ENCODE measurements around the gene ACADSB. TPM values are rescaled to one million over a fixed set of nuclear protein-coding genes. Genes with fewer than 3 reads are reported as not detected.
A peak's percentile ranks its signal among the peaks of the same experiment; 100 is the strongest.

ACADSB gene
- total RNA-seq, 1 donor from 2014 or later = 19.5 TPM

DNA sequence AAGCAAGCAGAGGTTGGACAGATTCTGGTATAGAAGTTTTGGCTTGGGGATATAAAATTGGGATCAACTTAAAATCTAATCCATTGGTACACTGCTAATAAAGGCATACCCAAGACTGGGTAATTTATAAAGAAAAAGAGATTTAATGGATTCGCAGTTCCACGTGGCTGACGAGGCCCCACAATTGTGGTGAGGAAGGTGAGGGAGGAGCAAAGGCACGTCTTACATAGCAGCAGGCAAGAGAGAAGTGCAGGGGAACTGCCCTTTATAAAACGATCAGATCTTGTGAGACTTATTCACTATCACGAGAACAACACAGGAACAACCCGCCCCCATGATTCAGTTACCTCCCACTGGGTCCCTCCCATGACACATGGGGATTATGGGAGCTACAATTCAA lies 9.7 kb downstream of the ACADSB start:
- TF ChIP-seq, protein P1, sequence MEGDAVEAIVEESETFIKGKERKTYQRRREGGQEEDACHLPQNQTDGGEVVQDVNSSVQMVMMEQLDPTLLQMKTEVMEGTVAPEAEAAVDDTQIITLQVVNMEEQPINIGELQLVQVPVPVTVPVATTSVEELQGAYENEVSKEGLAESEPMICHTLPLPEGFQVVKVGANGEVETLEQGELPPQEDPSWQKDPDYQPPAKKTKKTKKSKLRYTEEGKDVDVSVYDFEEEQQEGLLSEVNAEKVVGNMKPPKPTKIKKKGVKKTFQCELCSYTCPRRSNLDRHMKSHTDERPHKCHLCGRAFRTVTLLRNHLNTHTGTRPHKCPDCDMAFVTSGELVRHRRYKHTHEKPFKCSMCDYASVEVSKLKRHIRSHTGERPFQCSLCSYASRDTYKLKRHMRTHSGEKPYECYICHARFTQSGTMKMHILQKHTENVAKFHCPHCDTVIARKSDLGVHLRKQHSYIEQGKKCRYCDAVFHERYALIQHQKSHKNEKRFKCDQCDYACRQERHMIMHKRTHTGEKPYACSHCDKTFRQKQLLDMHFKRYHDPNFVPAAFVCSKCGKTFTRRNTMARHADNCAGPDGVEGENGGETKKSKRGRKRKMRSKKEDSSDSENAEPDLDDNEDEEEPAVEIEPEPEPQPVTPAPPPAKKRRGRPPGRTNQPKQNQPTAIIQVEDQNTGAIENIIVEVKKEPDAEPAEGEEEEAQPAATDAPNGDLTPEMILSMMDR (IDR thresholded peaks at IDR 0.05) = no peak
- DNase-seq (ENCODE audit: extremely low spot score, unreplicated experiment) = no peak
- no peaks in the 10 kb centered on the region for H3K4me1 Mint-ChIP-seq (ENCODE audit: unreplicated experiment)
- H3K27me3 Mint-ChIP-seq (ENCODE audit: unreplicated experiment) = no peaks in the 10 kb centered on the region
- H3K4me3 Mint-ChIP-seq (ENCODE audit: unreplicated experiment) = no peak overlapping the region
- H3K9me3 Mint-ChIP-seq (ENCODE audit: unreplicated experiment) = no peaks in the 10 kb centered on the region
- H3K36me3 Mint-ChIP-seq (ENCODE audit: unreplicated experiment) = no peaks in the 10 kb centered on the region
- H3K27ac Mint-ChIP-seq (ENCODE audit: unreplicated experiment) = no peak overlapping the region

DNA sequence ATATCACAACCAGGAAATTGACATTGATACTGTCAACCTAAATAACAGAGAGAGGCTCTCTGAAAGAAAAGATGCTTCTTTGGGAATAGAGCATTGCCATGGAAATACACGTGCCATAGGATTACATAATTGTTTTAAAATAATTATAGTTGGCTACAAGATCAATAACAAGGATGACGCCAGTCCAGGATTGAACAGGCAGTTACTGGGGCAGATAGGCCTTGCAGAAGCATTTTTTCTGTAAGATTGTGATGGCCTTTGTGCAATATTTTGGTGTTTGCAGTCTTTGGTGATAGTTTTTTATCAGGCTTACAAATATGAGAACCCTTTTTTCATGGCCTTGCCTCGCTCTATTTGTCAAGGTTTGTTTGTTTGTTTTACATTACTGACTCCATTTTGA lies 10.5 kb downstream of the ACADSB start:
- H3K27me3 Mint-ChIP-seq (ENCODE audit: unreplicated experiment) = no peaks in the 10 kb centered on the region
- DNase-seq (ENCODE audit: extremely low spot score, unreplicated experiment) = no peak
- H3K36me3 Mint-ChIP-seq (ENCODE audit: unreplicated experiment) = no peaks in the 10 kb centered on the region
- no peaks in the 10 kb centered on the region for H3K9me3 Mint-ChIP-seq (ENCODE audit: unreplicated experiment)
- no peak overlapping the region for H3K27ac Mint-ChIP-seq (ENCODE audit: unreplicated experiment)
- H3K4me1 Mint-ChIP-seq (ENCODE audit: unreplicated experiment) = no peaks in the 10 kb centered on the region
- TF ChIP-seq, protein P1 (IDR thresholded peaks at IDR 0.05) = no peak
- H3K4me3 Mint-ChIP-seq (ENCODE audit: unreplicated experiment) = no peak overlapping the region

DNA sequence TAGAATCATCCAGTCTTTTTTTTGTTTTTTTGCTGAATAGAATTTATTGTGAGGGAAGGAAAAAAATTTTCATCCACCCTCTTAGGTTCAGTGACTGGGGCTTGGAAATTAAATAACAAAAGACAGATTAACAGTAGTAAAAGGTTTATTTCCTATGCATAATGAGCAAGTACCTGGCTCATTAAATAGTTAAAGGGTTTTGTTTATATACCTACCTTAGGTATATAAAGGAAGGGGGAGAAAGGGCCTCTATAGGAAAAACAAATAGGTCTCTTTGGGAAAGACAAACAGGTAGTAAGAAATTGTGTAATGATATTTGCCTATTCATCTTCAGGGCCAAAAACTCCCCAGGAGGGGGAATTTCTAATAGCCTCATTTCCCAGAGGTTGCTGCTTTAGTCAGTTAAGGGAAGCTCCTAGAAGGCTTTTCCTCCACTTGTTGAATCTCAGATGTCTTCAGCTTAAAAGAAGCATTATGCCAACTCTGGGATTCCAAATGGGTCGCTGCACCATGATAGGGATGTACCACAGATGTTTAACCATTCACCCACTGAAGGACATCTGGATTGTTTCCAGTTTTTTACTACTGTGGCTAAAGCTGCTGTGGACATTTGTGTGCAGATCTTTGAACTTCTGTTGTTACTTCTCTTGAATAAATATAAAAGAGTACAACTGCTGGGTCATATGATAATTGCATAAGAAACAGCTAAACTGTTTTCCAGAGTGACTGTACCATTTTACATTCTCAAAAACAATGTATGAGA lies 11.3 kb downstream of the ACADSB start:
- Mint-ChIP-seq H3K9me3 (ENCODE audit: unreplicated experiment) (no peaks in the 10 kb centered on the region), H3K36me3 (ENCODE audit: unreplicated experiment) (no peaks in the 10 kb centered on the region), H3K27ac (ENCODE audit: unreplicated experiment) (no peak overlapping the region), H3K4me3 (ENCODE audit: unreplicated experiment) (no peak overlapping the region), H3K4me1 (ENCODE audit: unreplicated experiment) (no peaks in the 10 kb centered on the region), H3K27me3 (ENCODE audit: unreplicated experiment) (no peaks in the 10 kb centered on the region)
- DNase-seq (ENCODE audit: extremely low spot score, unreplicated experiment) = no peak
- TF ChIP-seq, protein P1 (IDR thresholded peaks at IDR 0.05) = no peak

DNA sequence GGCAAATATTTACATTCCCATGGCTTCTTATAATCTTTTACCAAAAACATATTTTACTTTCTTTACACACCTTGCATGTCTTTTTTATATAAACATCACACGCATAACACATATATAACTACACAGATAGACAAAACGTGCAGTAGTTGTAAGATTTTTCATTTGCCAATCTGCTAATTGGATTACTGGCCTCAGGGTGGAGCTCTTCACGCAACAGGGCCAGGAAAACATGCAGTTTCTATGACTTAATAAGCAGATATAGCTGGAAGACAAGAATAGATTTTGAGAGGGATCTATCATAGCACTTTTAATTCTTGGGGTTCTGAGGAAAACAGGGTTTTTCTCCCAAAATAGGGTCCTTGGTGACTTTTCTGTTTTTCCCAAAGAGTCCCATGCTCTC lies 12.7 kb downstream of the ACADSB start:
- Mint-ChIP-seq H3K4me1 (ENCODE audit: unreplicated experiment) (no peaks in the 10 kb centered on the region), H3K27ac (ENCODE audit: unreplicated experiment) (no peak overlapping the region), H3K9me3 (ENCODE audit: unreplicated experiment) (no peaks in the 10 kb centered on the region), H3K36me3 (ENCODE audit: unreplicated experiment) (no peaks in the 10 kb centered on the region), H3K27me3 (ENCODE audit: unreplicated experiment) (no peaks in the 10 kb centered on the region), H3K4me3 (ENCODE audit: unreplicated experiment) (no peak overlapping the region)
- no peak for DNase-seq (ENCODE audit: extremely low spot score, unreplicated experiment)
- TF ChIP-seq, protein P1 (IDR thresholded peaks at IDR 0.05) = peak; percentile 30

DNA sequence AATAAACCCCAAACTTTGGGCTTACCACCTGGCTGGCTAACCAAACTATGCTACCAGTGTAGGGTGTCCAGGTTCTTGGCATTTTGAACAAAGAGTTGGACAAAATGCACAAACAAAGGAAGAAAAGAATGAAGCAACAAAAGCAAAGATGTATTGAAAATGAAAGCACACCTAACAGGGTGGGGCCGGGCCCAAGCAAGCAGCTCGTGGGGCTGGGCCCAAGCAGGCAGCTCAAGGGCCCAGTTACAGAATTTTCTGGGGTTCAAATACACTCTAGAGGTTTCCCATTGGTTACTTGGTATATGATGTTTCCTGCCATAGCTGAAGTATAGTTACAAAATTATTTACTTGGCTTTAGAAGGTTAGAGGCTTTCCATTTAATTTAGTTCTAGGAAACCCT lies 15.7 kb downstream of the ACADSB start:
- H3K36me3 Mint-ChIP-seq (ENCODE audit: unreplicated experiment) = no peaks in the 10 kb centered on the region
- no peaks in the 10 kb centered on the region for H3K27me3 Mint-ChIP-seq (ENCODE audit: unreplicated experiment)
- no peak overlapping the region for H3K4me3 Mint-ChIP-seq (ENCODE audit: unreplicated experiment)

More for the DNA sequence above, 15.7 kb downstream of the ACADSB start:
- Mint-ChIP-seq H3K9me3 (ENCODE audit: unreplicated experiment) (no peaks in the 10 kb centered on the region), H3K27ac (ENCODE audit: unreplicated experiment) (no peak overlapping the region), H3K4me1 (ENCODE audit: unreplicated experiment) (no peaks in the 10 kb centered on the region)
- no peak for DNase-seq (ENCODE audit: extremely low spot score, unreplicated experiment)
- TF ChIP-seq, protein P1 (IDR thresholded peaks at IDR 0.05) = no peak
